ENCODE results near the gene PHLDA1.
"Not testable (repeated sequence)": the region's sequence is repeated elsewhere in the genome, so short reads cannot be mapped to it uniquely, and the experiment has no call there.

Gene PHLDA1

DNA sequence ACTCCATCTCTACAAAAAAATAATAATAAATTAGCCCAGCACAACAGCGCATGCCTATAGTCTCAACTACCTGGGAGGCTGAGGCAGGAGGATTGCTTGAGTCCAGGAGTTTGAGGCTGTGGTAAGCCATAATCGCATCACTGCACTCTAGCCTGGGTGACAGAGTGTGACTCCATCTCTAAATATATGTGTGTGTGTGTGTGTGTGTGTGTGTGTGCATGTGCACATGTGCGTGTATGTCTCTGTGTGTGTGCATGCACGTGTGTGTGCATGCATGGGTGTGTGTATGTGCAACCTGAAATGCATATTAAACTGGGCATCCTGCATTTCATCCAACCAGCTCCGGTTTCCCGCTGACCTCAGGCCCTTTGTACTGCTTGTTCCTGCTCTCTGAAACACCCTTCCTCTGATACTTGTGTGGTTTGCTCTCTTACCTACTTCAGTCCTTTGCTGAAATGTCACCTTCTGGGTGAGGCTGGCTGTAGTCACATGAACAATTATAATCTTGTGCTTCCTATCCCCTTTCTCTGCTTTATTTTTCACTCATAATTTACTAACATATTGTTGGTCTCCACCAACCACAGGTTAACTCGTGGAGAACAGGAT is 46.9 kb downstream of the PHLDA1 start:
- no peak for DNase-seq

- not testable (repeated sequence) for DNase-seq
Measured at GRCh38 chr12:75983851-75984250, 47.7 kb downstream of the PHLDA1 start.

DNA sequence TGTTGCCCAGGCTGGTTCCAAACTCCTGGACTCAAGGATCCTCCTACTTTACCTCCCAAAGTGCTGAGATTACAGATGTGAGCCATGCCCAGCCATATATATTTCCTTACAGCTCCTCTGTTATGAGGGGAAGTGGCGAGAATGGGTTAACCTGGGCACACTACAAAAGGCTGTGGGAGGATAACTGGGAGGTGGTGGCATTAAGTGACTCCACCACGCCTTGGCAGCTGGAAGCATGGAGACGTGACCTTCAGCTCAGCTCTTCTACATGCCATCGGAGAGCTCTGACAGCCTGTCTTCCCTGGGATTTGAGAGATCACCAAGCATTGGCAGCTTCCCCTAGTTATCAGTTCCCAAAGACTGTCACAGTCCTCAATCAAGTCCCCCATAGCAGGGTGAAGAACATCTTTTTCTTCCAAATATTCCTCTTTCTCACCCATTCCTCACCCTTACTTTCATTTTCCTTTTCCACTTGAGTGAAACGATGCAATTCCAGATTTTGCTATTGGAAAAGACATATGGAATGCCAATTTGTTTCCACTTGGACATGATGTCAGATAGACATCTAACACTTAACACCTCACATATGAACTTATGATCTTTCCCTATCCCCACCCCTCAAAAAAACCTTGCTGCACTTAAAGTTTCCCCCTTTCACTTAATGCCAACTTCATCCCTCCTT is 48.5 kb downstream of the PHLDA1 start:
- peak; percentile 5 for DNase-seq

GRCh38 chr12:75982169-75982564 is 49.4 kb downstream of the PHLDA1 start:
- DNase-seq: no peak

DNA sequence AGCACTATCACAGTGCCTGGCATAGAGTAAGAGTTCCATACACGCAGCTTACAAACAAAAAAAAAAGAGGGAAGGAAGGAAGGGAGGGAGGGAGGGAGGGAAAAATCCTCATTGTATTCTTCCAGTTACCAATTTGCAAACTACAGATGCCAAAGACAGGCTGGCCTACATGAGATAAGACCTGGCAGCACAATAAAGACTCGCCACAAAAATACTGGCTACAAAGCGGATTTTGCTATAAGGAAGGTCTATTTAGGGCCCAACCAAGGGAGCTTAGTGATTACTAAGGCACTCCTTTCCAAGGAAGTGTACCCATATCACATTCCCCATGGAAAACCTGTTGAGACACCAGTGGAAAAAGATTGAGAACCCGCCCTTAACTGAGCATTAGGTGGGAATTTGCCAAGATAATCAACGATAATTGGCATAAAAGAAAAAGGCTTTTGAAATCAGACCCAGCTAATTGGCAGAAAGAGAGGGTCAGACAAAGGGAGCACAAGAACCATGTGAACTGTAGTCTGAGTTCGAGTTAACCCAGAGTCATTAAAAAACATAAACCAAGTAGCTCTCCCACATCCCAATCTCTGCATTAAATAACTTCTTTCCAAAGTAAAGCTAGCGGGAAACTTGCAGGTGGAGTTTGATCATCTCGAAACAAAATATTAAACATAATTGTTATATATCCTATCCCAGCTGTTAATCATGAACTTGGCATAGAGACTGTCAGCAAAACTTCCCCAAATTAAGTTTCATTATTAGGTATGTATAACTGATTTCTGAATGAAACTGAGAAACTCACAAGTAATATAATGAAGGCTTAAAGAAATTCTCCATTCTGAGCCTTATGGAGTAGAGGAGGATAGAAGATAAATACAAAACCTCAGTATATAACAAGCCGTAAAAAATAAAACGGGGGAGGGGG is 50.1 kb downstream of the PHLDA1 start:
- DNase-seq: peak; percentile 70

DNA sequence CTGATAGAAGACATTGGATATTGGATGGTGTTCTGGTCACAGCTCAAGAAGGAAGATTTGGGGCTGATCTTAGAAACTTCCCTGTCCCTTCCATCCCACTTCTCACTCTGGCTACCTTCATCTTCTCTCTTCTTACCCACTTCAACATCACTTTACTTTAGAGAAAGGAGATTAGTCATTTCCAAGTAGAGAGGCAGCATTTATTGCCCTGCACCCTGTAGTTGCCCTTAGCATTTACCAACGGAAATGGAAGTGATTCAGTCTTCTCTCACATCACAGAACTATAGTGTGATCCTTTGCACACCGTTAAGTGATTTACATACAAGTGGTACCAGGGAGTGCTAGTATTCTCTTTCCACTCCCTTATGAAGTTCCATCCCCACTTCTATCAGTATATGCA is 52.4 kb downstream of the PHLDA1 start:
- peak; percentile 43 for DNase-seq

DNA sequence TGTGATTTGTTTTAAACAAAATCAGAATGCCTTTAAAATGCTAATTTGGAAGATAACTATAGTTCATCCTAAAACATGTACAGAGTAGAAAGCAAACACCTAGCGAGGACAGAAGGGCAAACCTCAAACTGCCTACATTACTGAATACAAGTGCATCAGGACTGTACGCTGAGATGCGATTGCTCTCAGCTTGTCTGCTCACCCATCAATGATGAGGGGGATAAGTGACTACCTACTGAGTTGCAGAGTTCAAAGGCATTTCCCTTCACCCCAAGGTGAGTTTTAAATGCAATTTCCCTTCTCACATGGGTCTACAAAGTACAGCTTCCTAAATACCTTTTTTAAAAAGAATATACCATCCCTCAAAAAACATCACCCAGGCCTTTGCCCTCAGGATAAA is 52.9 kb downstream of the PHLDA1 start:
- no peak for DNase-seq

DNA sequence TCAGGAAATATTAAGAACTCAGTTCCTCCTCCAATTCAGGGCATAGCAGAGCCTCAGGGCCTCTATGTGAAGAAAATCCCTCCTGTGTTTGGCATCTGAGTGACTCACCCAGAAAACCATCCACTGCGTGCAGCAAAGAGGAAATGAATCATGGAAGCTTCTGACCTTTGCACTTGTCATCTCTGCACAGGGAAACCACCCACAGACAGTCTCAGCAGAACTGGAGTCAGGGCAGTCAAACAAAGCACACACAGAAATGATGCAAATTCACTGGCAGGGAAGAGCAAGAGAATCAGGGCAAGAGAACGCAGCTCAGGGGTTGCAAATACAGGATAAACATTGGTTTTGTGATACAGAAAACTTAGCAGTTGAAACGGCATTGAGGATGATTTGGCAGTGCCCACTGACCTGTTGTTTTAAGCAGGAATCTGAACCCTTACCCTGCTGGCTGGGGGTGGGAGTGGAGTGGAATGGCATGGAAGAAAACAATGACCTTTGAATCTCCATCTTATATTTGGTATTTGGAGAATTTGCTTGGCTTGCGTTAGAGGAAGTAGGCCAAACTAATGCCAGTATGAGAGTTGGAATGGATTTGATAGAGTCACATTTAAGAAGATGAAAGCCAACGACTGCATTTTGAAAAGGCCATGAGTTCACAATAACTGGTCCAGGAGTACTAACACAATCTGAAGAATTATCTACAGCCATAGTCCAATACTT is 53.5 kb downstream of the PHLDA1 start:
- DNase-seq: peak; percentile 99

DNA sequence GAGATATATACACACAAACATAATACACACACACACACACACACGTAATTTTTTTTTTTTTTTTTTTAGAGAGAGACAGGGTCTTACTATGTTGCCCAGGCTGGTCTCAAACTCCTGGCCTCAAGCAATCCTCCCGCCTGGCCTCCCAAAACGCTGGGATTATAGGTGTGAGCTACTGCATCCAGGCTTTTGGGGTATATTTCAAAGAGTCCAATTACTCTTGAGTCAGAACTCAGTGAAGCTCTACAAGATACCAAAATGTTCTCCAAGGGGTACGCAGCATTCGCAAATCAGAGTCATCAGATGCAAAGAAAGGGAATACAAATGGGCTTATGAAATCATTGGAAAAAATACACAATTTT is 54.0 kb downstream of the PHLDA1 start:
- no peak for DNase-seq

DNA sequence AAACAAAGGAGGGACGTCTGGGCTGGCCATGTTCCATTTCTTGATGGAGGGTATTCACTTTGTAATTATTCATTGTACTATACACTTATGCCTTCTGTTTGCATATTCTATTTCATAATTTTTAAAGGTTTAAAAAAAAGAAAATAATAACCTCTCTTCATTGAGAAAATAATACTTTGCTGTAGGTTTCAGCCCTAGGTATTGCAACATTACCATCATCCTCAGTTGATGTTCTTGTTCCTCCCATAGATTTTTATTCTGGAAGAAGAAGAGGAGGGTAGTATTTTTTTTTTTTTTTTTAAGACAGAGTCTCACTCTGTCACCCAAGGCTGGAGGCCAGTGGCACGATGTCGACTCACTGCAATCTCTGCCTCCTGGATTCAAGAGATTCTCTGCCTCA is 54.7 kb downstream of the PHLDA1 start:
- no peak for DNase-seq

- no peak for DNase-seq
Measured at GRCh38 chr12:75976113-75976512, 55.5 kb downstream of the PHLDA1 start.

GRCh38 chr12:75975702-75976101 is 55.9 kb downstream of the PHLDA1 start:
- peak; percentile 68 for DNase-seq
